NCI-H460 (cell line): Measurements from ENCODE around the gene DMBT1. TPM values are rescaled to one million over a fixed set of nuclear protein-coding genes. Genes with fewer than 3 reads are reported as not detected.

Experiments
- DNase-seq: peaks from one replicate; pipeline ENCODE4 v3.0.0-alpha.2; 2016; ENCODE audit warnings: low read depth; ENCODE audit errors: extremely low read depth
- polyA plus RNA-seq: library from polyadenylated mRNA; depleted of rRNA; stranded (reverse); fragments of >200 nt; gene quantifications from 2 replicates; pipeline ENCODE4 v1.2.3, GENCODE V29; 2014; cell fraction: nucleus; rRNA removed
- total RNA-seq: library from RNA; depleted of rRNA; stranded (reverse); fragments of >200 nt; shearing (Covaris generic); gene quantifications from 2 replicates; pipeline ENCODE4 v1.2.3, GENCODE V29; 2014; rRNA removed

DMBT1 gene
- total RNA-seq = 0.02 TPM in 1 of 2 replicates, not detected in the other
- not detected in 2 replicates for polyA plus RNA-seq

DNA sequence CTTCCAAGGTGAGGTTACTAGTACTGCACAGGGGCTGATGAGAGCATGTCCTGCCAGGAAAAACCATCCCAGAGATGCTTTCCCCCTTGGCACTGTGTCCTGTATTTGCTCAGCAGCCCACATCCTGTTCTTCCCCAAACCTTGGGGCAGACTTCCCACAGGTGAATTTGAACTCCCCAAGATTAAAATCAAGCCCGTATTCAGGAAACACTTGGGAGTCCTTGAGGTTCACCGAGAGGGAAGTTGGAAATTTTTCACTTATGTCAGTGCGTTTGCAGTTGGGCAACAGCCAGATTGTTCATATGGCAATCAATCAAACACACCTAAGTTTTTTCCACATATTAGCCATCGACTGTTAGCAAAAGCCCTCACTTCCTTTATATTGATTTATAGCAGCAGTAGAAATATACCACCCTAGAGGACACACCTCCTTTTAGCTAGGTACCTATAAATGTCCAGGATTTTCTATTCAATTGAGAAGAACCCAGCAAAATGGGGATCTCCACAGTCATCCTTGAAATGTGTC, at the start of gene DMBT1:
DMBT1 (plus strand) TSS at position 476 of the 526 bp plus-strand sequence; CDS start at position 493, 17 bp downstream.
- no peak for DNase-seq

DNA sequence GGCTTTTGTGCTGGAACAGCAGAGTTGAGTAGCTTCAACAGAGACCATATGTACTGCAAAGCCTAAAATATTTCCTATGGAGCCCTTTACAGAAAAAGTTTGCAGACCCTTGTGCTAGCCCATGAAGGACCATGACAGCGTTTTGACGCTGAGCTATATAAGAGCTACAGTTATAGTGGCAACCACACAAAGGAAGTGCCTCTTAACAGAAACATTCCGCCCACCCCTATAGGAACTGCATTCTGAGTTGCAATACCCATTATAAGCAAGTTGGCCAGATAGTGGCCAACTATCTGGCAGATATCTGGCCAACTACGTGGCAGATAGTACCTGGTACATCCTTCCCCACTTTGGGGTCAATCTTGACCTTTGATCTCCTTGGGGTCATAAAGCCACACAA, 47.5 kb upstream of the DMBT1 start:
- DNase-seq = no peak

GRCh38 chr10:122514045-122514840, 46.3 kb upstream of the DMBT1 start:
- DNase-seq = no peak

- no peak for DNase-seq
Observed at GRCh38 chr10:122515022-122515424, 45.5 kb upstream of the DMBT1 start.

GRCh38 chr10:122515588-122516231, 44.8 kb upstream of the DMBT1 start:
- DNase-seq = no peak

- DNase-seq = no peak
Observed at GRCh38 chr10:122516734-122517133, 43.8 kb upstream of the DMBT1 start.

- no peak for DNase-seq
Observed at GRCh38 chr10:122519144-122519543, 41.4 kb upstream of the DMBT1 start.

GRCh38 chr10:122519873-122520272, 40.7 kb upstream of the DMBT1 start:
- no peak for DNase-seq

GRCh38 chr10:122521011-122521410, 39.5 kb upstream of the DMBT1 start:
- no peak for DNase-seq

DNA sequence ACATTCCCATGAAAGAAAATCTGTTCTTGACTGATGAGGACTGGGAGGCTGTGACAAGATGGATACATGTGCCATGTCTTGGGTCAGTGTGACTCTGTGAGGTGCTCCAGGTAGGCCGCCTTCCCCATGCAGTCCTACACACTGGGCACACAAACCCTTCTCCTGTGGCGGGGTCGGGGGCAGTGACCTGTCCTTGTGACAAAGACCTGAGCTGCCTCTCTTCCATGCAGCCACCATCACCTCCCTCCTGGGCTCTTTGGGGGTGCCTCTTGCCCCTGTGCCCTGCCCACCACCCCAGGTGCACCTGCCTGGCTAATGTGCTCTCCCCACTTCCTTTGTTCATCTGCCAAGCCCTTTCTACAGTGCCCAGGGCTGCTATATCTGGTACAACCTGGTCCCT, 35.7 kb upstream of the DMBT1 start:
- no peak for DNase-seq

DNA sequence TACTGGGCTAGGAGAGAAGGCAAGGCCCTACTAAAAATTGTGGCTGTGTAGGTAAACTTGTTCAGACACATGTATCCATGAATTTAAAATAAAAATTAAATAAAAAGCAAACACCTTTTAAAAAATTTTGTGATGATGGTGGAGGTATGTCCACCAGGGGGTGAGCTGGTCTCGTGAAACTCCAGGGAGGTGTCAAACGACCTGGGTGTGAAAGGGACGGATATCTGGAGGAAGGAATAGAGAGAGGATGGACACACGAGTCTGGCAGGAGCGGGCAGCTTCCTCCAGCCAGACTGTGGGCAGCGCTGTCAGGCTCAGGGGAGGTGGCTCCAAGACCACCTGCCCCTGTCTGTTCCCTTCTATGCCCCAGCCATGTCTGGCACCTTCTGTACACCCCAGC, 34.8 kb upstream of the DMBT1 start:
- DNase-seq = no peak

GRCh38 chr10:122526892-122527291, 33.7 kb upstream of the DMBT1 start:
- no peak for DNase-seq

GRCh38 chr10:122530177-122530576, 30.4 kb upstream of the DMBT1 start:
- no peak for DNase-seq

- DNase-seq = no peak
Observed at GRCh38 chr10:122531261-122531660, 29.3 kb upstream of the DMBT1 start.

GRCh38 chr10:122531939-122532338, 28.6 kb upstream of the DMBT1 start:
- DNase-seq = no peak

DNA sequence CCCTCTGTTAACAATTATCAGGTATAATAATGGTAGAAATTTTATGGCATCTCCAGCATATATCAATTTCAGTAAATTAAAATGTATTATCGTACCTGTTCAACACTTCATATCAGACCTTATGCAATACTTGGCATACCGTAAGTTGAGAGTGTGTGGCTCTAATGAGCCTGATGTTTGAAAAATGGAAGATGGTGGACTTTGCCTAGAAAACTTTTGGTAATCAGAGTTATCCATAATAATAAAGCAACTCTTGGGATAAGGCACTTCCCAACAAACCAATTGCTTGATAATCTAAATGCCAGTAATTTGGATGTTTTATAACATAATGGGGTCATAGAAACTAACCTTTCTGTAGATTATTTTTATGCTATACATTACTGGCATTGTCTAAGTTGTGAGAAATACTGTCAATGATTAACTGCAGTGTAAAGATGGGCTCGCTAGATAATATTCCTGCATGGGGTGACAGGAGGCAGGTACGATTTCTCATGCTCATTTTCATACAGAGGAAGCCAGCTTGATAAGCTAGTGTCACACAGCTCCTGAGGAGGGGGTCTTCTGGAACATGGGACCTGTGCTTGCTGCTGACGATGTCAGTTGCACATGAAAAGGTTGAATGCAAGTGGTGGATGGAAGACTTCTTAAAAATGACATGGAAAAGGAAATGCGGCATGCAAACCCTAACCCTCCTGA, 27.8 kb upstream of the DMBT1 start:
- no peak for DNase-seq

GRCh38 chr10:122537545-122537944, 23.0 kb upstream of the DMBT1 start:
- no peak for DNase-seq

DNA sequence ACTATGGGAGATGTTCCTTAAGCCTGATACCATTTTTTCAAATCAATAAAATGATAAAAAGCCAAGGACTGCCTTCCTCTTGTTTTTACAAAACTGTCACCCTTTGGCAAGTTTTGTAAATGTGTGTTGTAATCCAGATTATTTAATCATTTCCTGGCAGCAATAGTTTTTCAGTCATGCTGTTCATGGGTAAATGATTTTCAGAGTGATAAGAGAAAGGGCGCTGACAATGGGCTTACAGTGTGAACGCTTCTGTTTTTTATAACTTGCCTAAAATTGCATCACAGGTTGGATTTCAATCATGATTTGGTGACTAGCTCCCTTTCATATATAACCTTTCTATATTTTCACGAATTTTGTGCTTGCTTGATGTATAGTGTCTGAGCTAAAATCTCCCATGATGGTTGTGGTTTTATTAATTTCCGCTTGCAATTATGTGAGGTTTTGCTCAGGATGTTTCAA, 19.0 kb upstream of the DMBT1 start:
- DNase-seq = no peak

DNA sequence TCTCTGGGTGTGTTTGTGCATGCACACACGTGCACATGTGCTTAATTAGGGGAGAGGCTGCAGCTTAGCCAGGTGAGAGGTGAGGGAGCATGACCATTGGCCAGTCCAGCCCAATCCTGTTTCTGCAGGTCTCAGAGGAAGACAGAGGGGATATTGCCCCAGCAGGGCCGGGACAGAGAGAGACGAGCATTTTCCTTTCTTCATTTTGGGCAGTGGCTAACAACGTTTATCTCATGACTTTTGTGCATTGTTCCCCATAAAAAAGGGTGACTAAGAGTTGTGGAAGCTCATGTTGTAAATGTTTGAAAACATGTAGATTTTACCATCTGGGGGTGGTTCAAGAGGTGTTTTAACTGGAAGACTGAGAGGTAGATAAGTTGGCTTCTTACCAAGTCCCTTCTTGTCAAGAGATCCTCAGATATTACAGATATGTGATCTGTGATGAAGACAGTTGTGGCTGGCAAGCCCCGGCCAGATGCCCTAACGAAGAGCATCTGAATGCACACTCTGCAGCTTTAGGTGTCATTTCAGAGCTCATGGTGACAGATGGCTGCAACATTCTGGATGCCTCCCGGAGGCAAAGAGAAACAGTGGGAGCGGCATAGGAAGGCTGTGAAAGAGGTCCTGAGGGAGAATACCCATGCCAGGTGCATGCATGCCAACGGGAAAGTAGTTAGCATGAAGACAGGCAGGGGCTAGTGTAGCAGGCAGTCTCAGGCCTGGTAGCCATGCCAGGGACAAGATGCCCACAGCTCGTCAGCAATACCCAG, 16.7 kb upstream of the DMBT1 start:
- DNase-seq = no peak

- DNase-seq = no peak
Observed at GRCh38 chr10:122544493-122544892, 16.1 kb upstream of the DMBT1 start.
